Upper lobe of left lung (tissue), 4 donors: Measurements from ENCODE around the gene ATP4A.

Experiments used
- CTCF ChIP-seq, 6 experiments: fragments of 450-650 bp in 4 of 6; fragments of 200-600 bp in 2 of 6; sonication (generic) in 2 of 6; IDR thresholded peaks; one replicate each; pipeline ENCODE4 v1.5.1; 2016 to 2019; ENCODE audit warnings: antibody characterized with exemption in 6 of 6
- POLR2A ChIP-seq, 4 donors: fragments of 450-650 bp; IDR thresholded peaks; one replicate each; pipeline ENCODE4 v1.5.1; 2016 to 2017; ENCODE audit warnings: antibody characterized with exemption in 4 of 4, mild to moderate bottlenecking in 2 of 4

DNA sequence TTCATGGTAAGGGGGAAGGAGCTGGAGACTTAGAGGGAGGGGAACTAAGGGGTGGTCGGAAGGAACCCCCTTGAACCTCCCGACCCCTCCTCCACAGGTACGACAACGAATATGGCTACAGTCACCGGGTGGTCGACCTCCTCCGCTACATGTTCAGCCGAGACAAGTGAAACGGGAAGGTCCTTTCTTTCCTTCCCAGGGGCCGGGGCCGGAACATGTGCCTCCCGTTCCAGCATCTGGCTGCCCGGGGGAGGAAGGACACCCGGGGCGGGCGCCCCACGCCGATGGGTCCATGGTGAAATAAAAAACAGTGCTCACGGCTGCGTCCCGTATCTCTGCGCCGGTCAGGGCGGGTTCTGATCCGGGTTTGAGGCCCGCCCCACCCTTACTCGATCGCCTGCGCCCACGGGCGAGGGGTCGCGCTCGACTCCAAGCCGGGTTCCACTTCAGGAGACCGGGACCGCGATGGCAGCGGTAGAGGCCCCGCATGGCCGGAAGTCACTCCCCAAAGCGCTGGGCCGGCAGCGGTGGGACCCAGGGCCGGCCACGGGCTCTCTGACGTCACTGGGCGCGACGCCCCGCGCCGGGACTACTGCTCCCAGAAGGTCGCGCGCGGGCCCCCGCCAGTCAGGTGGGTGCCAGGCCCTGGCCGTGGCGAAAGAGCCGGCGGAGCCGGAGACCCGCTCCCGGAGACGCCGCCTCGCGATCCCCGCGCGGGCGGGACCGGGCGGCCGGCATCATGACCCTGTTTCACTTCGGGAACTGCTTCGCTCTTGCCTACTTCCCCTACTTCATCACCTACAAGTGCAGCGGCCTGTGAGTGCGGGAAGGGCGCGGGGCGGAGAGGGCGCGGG lies 18.2 kb downstream of the ATP4A start, which contains the start of gene TMEM147:
- peak in 3 of 4 donors; percentile 41 to 77 (median 42) for TF ChIP-seq POLR2A (IDR thresholded peaks at IDR 0.05)
- TF ChIP-seq CTCF (IDR thresholded peaks at IDR 0.05): peak in 2 of 6 experiments; percentile 24
